AG09319 (cell line): ENCODE results near the gene BEND5.

Experiments
- DNase-seq: peaks from one replicate; pipeline ENCODE4 v3.0.0-alpha.2; 2010; ENCODE audit warnings: low read depth; ENCODE audit errors: extremely low read depth
- TF ChIP-seq, protein P1 (sequence below): IDR thresholded peaks from 2 replicates; pipeline ENCODE4 v1.5.1; 2011; ENCODE audit warnings: low read depth, mild to moderate bottlenecking, inconsistent platforms, low read length, moderate library complexity

The BEND5 gene

DNA sequence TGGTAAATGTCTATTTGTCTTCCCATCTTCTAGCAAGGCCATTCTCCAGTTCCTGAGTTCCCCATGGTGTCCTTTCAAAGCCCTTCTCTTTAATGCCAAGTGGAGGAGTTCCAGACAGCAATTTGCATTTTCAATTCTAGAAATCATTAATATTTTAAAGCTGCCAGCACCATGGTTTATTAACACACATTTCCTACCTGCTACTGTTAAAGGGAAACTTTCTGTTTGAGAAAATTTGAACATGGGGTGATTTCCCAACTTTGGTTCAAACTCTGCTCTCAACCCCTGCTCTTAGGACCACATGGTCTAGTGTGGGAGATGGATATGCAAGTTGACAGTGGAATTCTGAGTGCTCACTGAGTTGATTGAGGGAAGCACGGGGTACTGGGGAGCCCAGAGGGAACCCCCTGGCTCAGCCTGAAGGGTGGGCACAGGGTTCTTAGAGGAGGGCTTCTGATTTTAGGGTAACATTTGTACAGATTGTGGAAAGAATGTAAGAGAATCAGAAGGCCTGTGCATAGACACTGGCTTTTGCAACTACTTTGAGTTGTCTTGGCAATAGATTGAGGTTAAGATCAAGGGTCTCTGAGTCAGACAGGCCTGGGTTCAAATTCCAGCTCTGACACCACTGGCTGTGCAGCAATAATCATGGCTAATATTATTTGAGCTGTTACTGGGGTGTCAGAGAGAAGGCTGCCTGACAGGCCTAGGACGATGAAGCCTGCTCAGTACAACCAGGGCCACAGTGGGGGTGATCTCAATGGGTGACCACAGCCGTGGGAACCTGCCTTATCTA is 97.8 kb downstream of the BEND5 start:
- DNase-seq, result no peak

More for the DNA sequence above, 97.8 kb downstream of the BEND5 start:
- TF ChIP-seq, protein P1, sequence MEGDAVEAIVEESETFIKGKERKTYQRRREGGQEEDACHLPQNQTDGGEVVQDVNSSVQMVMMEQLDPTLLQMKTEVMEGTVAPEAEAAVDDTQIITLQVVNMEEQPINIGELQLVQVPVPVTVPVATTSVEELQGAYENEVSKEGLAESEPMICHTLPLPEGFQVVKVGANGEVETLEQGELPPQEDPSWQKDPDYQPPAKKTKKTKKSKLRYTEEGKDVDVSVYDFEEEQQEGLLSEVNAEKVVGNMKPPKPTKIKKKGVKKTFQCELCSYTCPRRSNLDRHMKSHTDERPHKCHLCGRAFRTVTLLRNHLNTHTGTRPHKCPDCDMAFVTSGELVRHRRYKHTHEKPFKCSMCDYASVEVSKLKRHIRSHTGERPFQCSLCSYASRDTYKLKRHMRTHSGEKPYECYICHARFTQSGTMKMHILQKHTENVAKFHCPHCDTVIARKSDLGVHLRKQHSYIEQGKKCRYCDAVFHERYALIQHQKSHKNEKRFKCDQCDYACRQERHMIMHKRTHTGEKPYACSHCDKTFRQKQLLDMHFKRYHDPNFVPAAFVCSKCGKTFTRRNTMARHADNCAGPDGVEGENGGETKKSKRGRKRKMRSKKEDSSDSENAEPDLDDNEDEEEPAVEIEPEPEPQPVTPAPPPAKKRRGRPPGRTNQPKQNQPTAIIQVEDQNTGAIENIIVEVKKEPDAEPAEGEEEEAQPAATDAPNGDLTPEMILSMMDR, result no peak
